ENCODE results near the gene SAMD4B. TPM values are rescaled to one million over a fixed set of nuclear protein-coding genes. Genes with fewer than 3 reads are reported as not detected.

SAMD4B gene
- total RNA-seq, 2 experiments from 2014 or later, result 47.8 to 51.3 TPM

DNA sequence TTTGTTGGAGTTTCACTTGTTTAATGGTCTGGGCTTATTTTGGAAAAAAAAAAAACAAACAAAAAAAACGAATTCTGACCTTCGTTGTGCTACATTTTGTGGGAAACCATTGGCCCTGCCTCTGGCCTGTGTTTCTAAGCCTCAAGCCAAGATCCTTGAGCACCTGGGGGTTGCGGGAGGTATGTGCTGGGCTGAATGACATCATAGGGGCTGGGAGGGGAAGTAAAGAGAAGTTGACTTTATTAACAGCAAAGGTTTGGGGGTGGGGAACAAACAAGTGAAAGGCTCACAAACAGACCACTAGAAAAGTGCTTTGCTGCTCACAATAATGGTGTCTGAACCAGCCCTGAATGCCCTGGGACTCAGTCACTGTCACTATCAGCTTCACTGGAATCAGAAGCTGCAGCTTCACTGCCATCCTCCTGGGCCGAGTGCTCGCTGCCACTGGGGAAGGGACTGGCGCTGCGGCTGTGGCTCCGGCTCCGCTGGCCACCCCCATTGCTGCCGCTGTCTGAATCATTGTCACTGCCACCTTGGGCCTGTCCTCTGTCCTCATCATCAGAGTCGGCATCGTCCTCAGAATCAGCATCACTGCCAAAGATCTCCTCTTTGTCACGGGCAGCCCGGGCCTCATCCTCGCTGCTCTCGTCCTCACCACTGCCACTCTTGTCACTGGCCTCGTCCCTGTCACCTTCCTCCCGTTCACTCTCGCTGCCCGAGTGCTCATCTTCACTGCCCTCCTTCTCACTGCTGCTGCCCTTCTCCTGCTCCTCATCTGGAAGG is 43.6 kb downstream of the SAMD4B start:
- no peak for ATAC-seq (ENCODE audit: low read depth)
- POLR2A ChIA-PET, result interaction anchor here (0.7 kb wide), 1 partner anchor 312 kb away, joined by 4 read pairs; no protein-coding TSS in a partner anchor
- H3K4me3 Mint-ChIP-seq, result no peak overlapping the region

DNA sequence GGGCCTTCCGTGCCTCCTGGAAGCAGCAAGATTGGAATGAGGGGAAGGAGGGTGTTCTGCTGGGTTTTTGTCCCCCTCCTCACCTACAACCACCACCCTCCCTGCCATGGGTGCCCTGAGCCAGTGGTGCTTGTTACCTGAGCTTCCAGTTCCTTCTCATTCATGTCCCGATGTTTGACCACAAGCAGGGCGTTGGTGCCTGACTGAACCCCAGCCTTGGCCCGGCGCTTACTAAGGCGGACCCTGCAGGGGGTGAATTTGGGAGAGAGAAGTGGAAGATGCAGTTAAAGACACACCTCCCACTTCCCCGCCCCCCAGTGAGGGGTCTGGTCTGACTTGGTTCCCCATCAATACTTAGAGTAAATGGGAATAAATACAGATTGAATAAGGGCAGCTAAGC is 44.3 kb downstream of the SAMD4B start:
- POLR2A ChIA-PET, result no interaction called here
- Mint-ChIP-seq H3K36me3 (peaks cover 8% of the 10 kb centered on the region), H3K27me3 (no peaks in the 10 kb centered on the region), H3K9me3 (no peaks in the 10 kb centered on the region), H3K27ac (no peak overlapping the region), H3K4me3 (no peak overlapping the region), H3K4me1 (peaks cover 16% of the 10 kb centered on the region)
- DNase-seq, result no peak
- ATAC-seq (ENCODE audit: low read depth), result no peak

More for the DNA sequence above, 43.6 kb downstream of the SAMD4B start:
- H3K27ac Mint-ChIP-seq, result no peak overlapping the region
- no peak for DNase-seq
- no peaks in the 10 kb centered on the region for H3K27me3 Mint-ChIP-seq
- H3K9me3 Mint-ChIP-seq, result no peaks in the 10 kb centered on the region
- peaks cover 16% of the 10 kb centered on the region for H3K4me1 Mint-ChIP-seq
- peaks cover 7% of the 10 kb centered on the region for H3K36me3 Mint-ChIP-seq

GRCh38 chr19:39388657-39389056 is 46.4 kb downstream of the SAMD4B start:
- H3K4me3 Mint-ChIP-seq, result no peak overlapping the region
- no peaks in the 10 kb centered on the region for H3K27me3 Mint-ChIP-seq
- POLR2A ChIA-PET, result interaction anchor here (2.1 kb wide), 1 partner anchor 53 kb away, joined by 9 read pairs; the partner anchor contains the start of gene GMFG
- no peak for DNase-seq
- no peak for ATAC-seq (ENCODE audit: low read depth)
- peaks cover 24% of the 10 kb centered on the region for H3K4me1 Mint-ChIP-seq
- H3K9me3 Mint-ChIP-seq, result no peaks in the 10 kb centered on the region
- peaks cover 12% of the 10 kb centered on the region for H3K36me3 Mint-ChIP-seq
- no peak overlapping the region for H3K27ac Mint-ChIP-seq

- ATAC-seq (ENCODE audit: low read depth), result no peak
- peaks cover 17% of the 10 kb centered on the region for H3K36me3 Mint-ChIP-seq
- no peaks in the 10 kb centered on the region for H3K27me3 Mint-ChIP-seq
- peak overlapping the region; percentile 96 for H3K4me3 Mint-ChIP-seq
- H3K9me3 Mint-ChIP-seq, result no peaks in the 10 kb centered on the region
- DNase-seq, result no peak
- H3K27ac Mint-ChIP-seq, result peak overlapping the region; percentile 99
- H3K4me1 Mint-ChIP-seq, result peaks cover 25% of the 10 kb centered on the region
- POLR2A ChIA-PET, result interaction anchor here (2.1 to 2.6 kb wide), 2 partner anchors 46 to 54 kb away, joined by 9 to 39 read pairs; partner anchors contain the start of genes GMFG and RPS16
Measured at GRCh38 chr19:39389631-39390414, 47.6 kb downstream of the SAMD4B start.

GRCh38 chr19:39390451-39390750 is 48.2 kb downstream of the SAMD4B start:
- DNase-seq (no peak), ATAC-seq (ENCODE audit: low read depth) (no peak)
- H3K36me3 Mint-ChIP-seq, result peaks cover 20% of the 10 kb centered on the region
- peaks cover 25% of the 10 kb centered on the region for H3K4me1 Mint-ChIP-seq
- H3K9me3 Mint-ChIP-seq, result no peaks in the 10 kb centered on the region
- no peaks in the 10 kb centered on the region for H3K27me3 Mint-ChIP-seq
- peak overlapping the region; percentile 99 for H3K27ac Mint-ChIP-seq
- H3K4me3 Mint-ChIP-seq, result peak overlapping the region; percentile 96
- POLR2A ChIA-PET, result interaction anchor here (1.0 to 2.6 kb wide), 10 partner anchors 11 to 90 kb away, joined by 4 to 39 read pairs (median 14); partner anchors contain the start of genes GMFG, PLEKHG2, RPS16 and SAMD4B

GRCh38 chr19:39390751-39391437 is 48.7 kb downstream of the SAMD4B start, which contains the start of the genes MED29 and PAF1:
Gene MED29, plus strand, starts transcription at chr19:39391378. Its CDS starts 45 bp downstream, at chr19:39391423.
Gene PAF1, minus strand, starts transcription at chr19:39391106. Its CDS starts 242 bp downstream, at chr19:39390864.
- Mint-ChIP-seq H3K36me3 (peaks cover 22% of the 10 kb centered on the region), H3K27ac (peak within 1 kb of the TSS; percentile 99), H3K4me3 (peak within 1 kb of the TSS; percentile 96), H3K4me1 (peaks cover 25% of the 10 kb centered on the region), H3K9me3 (no peaks in the 10 kb centered on the region), H3K27me3 (no peaks in the 10 kb centered on the region)
- ATAC-seq (ENCODE audit: low read depth) (peak; percentile 96), DNase-seq (peak; percentile 89)
- POLR2A ChIA-PET, result interaction anchor here (0.7 to 2.6 kb wide), 13 partner anchors 10 to 90 kb away, joined by 3 to 39 read pairs (median 9); partner anchors contain the start of genes GMFG, PLEKHG2, RPS16 and SAMD4B

GRCh38 chr19:39397360-39398296 is 55.4 kb downstream of the SAMD4B start:
- peaks cover 19% of the 10 kb centered on the region for H3K36me3 Mint-ChIP-seq
- no peaks in the 10 kb centered on the region for H3K27me3 Mint-ChIP-seq
- H3K27ac Mint-ChIP-seq, result peak overlapping the region; percentile 91
- POLR2A ChIA-PET, result interaction anchor here (0.7 to 4.1 kb wide), 9 partner anchors 10 to 63 kb away, joined by 3 to 90 read pairs (median 5); partner anchors contain the start of genes GMFG, PLEKHG2, RPS16 and SUPT5H
- peak; percentile 76 for ATAC-seq (ENCODE audit: low read depth)
- H3K4me1 Mint-ChIP-seq, result peaks cover 41% of the 10 kb centered on the region
- peak; percentile 97 for DNase-seq
- peak overlapping the region; percentile 77 for H3K4me3 Mint-ChIP-seq
- no peaks in the 10 kb centered on the region for H3K9me3 Mint-ChIP-seq

GRCh38 chr19:39398297-39398864 is 56.2 kb downstream of the SAMD4B start:
- Mint-ChIP-seq H3K27ac (peak overlapping the region; percentile 91), H3K4me3 (peak overlapping the region; percentile 77), H3K4me1 (peaks cover 41% of the 10 kb centered on the region), H3K9me3 (no peaks in the 10 kb centered on the region), H3K36me3 (peaks cover 17% of the 10 kb centered on the region), H3K27me3 (no peaks in the 10 kb centered on the region)
- POLR2A ChIA-PET, result interaction anchor here (0.8 to 4.1 kb wide), 8 partner anchors 9 to 63 kb away, joined by 3 to 90 read pairs (median 6); partner anchors contain the start of genes GMFG, PLEKHG2, RPS16 and SUPT5H
- no peak for DNase-seq
- no peak for ATAC-seq (ENCODE audit: low read depth)

- Mint-ChIP-seq H3K27me3 (no peaks in the 10 kb centered on the region), H3K9me3 (no peaks in the 10 kb centered on the region), H3K27ac (peak overlapping the region; percentile 77), H3K36me3 (peaks cover 10% of the 10 kb centered on the region), H3K4me1 (peaks cover 41% of the 10 kb centered on the region), H3K4me3 (no peak overlapping the region)
- no peak for ATAC-seq (ENCODE audit: low read depth)
- POLR2A ChIA-PET, result interaction anchor here (3.2 to 4.1 kb wide), 5 partner anchors 8 to 36 kb away, joined by 23 to 90 read pairs (median 30); partner anchors contain the start of genes MED29, PAF1, PLEKHG2 and RPS16
- DNase-seq, result no peak
Measured at GRCh38 chr19:39399668-39400050, 57.4 kb downstream of the SAMD4B start.

DNA sequence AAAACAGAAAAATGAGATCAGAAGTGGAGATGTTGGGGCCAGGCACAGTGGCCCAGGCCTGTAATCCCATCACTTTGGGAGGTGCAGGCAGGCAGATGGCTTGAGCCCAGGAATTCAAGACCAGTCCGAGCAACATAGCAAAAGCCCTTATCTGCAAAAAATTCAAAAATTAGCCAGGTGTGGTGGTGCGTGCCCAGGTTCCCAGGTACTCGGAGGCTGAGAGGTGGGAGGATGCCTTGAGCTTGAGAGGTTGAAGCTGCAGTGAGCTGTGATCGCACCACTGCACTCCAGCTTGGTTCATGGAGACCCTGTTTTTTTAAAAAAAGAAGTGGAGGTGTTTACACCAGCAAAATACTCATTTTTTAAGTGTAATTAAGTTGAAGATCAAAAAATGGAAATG is 57.8 kb downstream of the SAMD4B start:
- Mint-ChIP-seq H3K27me3 (no peaks in the 10 kb centered on the region), H3K36me3 (peaks cover 10% of the 10 kb centered on the region), H3K4me1 (peaks cover 44% of the 10 kb centered on the region), H3K27ac (peak overlapping the region; percentile 77), H3K9me3 (no peaks in the 10 kb centered on the region), H3K4me3 (no peak overlapping the region)
- DNase-seq (no peak), ATAC-seq (ENCODE audit: low read depth) (no peak)
- POLR2A ChIA-PET, result interaction anchor here (3.2 to 4.1 kb wide), 4 partner anchors 8 to 35 kb away, joined by 30 to 90 read pairs (median 37); partner anchors contain the start of genes MED29, PAF1, PLEKHG2 and RPS16

GRCh38 chr19:39401070-39401548 is 58.9 kb downstream of the SAMD4B start:
- peak; percentile 4 for ATAC-seq (ENCODE audit: low read depth)

More at GRCh38 chr19:39401070-39401548, 58.9 kb downstream of the SAMD4B start:
- Mint-ChIP-seq H3K9me3 (no peaks in the 10 kb centered on the region), H3K27me3 (no peaks in the 10 kb centered on the region), H3K4me3 (peak overlapping the region; percentile 63), H3K27ac (peak overlapping the region; percentile 85), H3K36me3 (peaks cover 5% of the 10 kb centered on the region), H3K4me1 (peaks cover 54% of the 10 kb centered on the region)
- POLR2A ChIA-PET, result interaction anchor here (0.6 to 3.7 kb wide), 8 partner anchors 10 to 327 kb away, joined by 3 to 44 read pairs (median 9); partner anchors contain the start of genes GMFG, MED29, PAF1 and PLEKHG2
- DNase-seq, result no peak
